CD4-positive, alpha-beta T cell treated with Interleukin-15 for 4 hours (primary cell): ENCODE results near the gene BMP7.

Experiments used
- DNase-seq: peaks from one replicate; pipeline ENCODE4 v3.0.0-alpha.2; 2020; ENCODE audit warnings: low spot score

The BMP7 gene

GRCh38 chr20:57225830-57226229 is 40.6 kb downstream of the BMP7 start:
- DNase-seq = no peak

GRCh38 chr20:57225197-57225733 is 41.2 kb downstream of the BMP7 start:
- no peak for DNase-seq

- DNase-seq = no peak
These were observed 41.8 kb downstream of the BMP7 start for GRCh38 chr20:57224641-57225138.

- no peak for DNase-seq
These were observed 42.6 kb downstream of the BMP7 start for GRCh38 chr20:57223648-57224489.

GRCh38 chr20:57222631-57222950 is 43.9 kb downstream of the BMP7 start:
- no peak for DNase-seq

GRCh38 chr20:57221916-57222630 is 44.4 kb downstream of the BMP7 start:
- DNase-seq = no peak

GRCh38 chr20:57220337-57221145 is 45.9 kb downstream of the BMP7 start:
- DNase-seq = no peak

- DNase-seq = no peak
These were observed 47.3 kb downstream of the BMP7 start for GRCh38 chr20:57219071-57219677.

GRCh38 chr20:57218489-57218888 is 48.0 kb downstream of the BMP7 start:
- DNase-seq = no peak

GRCh38 chr20:57217802-57218201 is 48.6 kb downstream of the BMP7 start:
- DNase-seq = no peak

- no peak for DNase-seq
These were observed 49.8 kb downstream of the BMP7 start for GRCh38 chr20:57216669-57217068.

- DNase-seq = no peak
These were observed 50.5 kb downstream of the BMP7 start for GRCh38 chr20:57215826-57216471.

GRCh38 chr20:57215426-57215825 is 51.0 kb downstream of the BMP7 start:
- DNase-seq = no peak

GRCh38 chr20:57214948-57215347 is 51.5 kb downstream of the BMP7 start:
- DNase-seq = no peak

GRCh38 chr20:57214427-57214826 is 52.0 kb downstream of the BMP7 start:
- no peak for DNase-seq

GRCh38 chr20:57213924-57214323 is 52.5 kb downstream of the BMP7 start:
- no peak for DNase-seq

- DNase-seq = no peak
These were observed 53.1 kb downstream of the BMP7 start for GRCh38 chr20:57213291-57213690.

- no peak for DNase-seq
These were observed 53.7 kb downstream of the BMP7 start for GRCh38 chr20:57212534-57213276.

GRCh38 chr20:57211908-57212533 is 54.4 kb downstream of the BMP7 start:
- no peak for DNase-seq

GRCh38 chr20:57211406-57211805 is 55.0 kb downstream of the BMP7 start:
- no peak for DNase-seq
